GM19351 (cell line): ENCODE data around the gene R3HDM2.

Source experiments
- ATAC-seq: cut with Tn5 transposase; IDR thresholded peaks from one replicate; pipeline ENCODE4 v1.9.1; 2021; ENCODE audit warnings: mild to moderate bottlenecking, moderate library complexity; ENCODE audit not compliant: unreplicated experiment

The R3HDM2 gene

GRCh38 chr12:57243521-57244311, 187.1 kb downstream of the R3HDM2 start:
- no peak for ATAC-seq

- ATAC-seq = peak; percentile 37
Measured at GRCh38 chr12:57242691-57243454, 188.0 kb downstream of the R3HDM2 start.

- ATAC-seq = no peak
Measured at GRCh38 chr12:57242329-57242690, 188.5 kb downstream of the R3HDM2 start.

GRCh38 chr12:57241402-57242310, 189.2 kb downstream of the R3HDM2 start:
- no peak for ATAC-seq

GRCh38 chr12:57240926-57241401, 189.9 kb downstream of the R3HDM2 start:
- ATAC-seq = no peak

- peak; percentile 24 for ATAC-seq
Measured at GRCh38 chr12:57240066-57240921, 190.5 kb downstream of the R3HDM2 start.

- ATAC-seq = no peak
Measured at GRCh38 chr12:57239587-57240065, 191.2 kb downstream of the R3HDM2 start.

GRCh38 chr12:57238854-57239554, 191.8 kb downstream of the R3HDM2 start:
- peak; percentile 61 for ATAC-seq

- ATAC-seq = no peak
Measured at GRCh38 chr12:57237932-57238853, 192.7 kb downstream of the R3HDM2 start.

- no peak for ATAC-seq
Measured at GRCh38 chr12:57237596-57237931, 193.3 kb downstream of the R3HDM2 start.

GRCh38 chr12:57236925-57237595, 193.8 kb downstream of the R3HDM2 start:
- ATAC-seq = no peak

- ATAC-seq = no peak
Measured at GRCh38 chr12:57236201-57236924, 194.5 kb downstream of the R3HDM2 start.

- no peak for ATAC-seq
Measured at GRCh38 chr12:57235728-57236131, 195.1 kb downstream of the R3HDM2 start.

- no peak for ATAC-seq
Measured at GRCh38 chr12:57235017-57235727, 195.7 kb downstream of the R3HDM2 start.

- ATAC-seq = no peak
Measured at GRCh38 chr12:57234571-57235016, 196.2 kb downstream of the R3HDM2 start.

GRCh38 chr12:57234233-57234570, 196.6 kb downstream of the R3HDM2 start:
- no peak for ATAC-seq
